Heart right ventricle (tissue), 16 donors: ENCODE measurements around the gene MXRA7. TPM values are rescaled to one million over a fixed set of nuclear protein-coding genes. Genes with fewer than 3 reads are reported as not detected.
A peak's percentile ranks its signal among the peaks of the same experiment; 100 is the strongest.
"Not testable (repeated sequence)": the region's sequence is repeated elsewhere in the genome, so short reads cannot be mapped to it uniquely, and the experiment has no call there.

Source experiments
- ATAC-seq, 8 donors: fragments of 200-7000 bp; cut with Tn5 transposase; one replicate each; pipeline ENCODE4 v1.9.1; 2020; ENCODE audit warnings: mild to moderate bottlenecking in 8 of 8, moderate library complexity in 8 of 8, moderate number of reproducible peaks in 1 of 8
- DNase-seq, 2 donors: peaks; one replicate each; pipeline ENCODE4 v3.0.0-alpha.2; 2020
- H3K27ac ChIP-seq, 10 donors: fragments of 200-600 bp; sonication (generic) in 2 of 10; one replicate each; pipeline versions ENCODE4 v1.5.0 to v1.8.0; 2020 to 2022; ENCODE audit warnings: mild to moderate bottlenecking in 3 of 10
- H3K27me3 ChIP-seq, 7 donors: fragments of 200-600 bp; one replicate each; pipeline ENCODE4 v1.8.0; 2021 to 2022; ENCODE audit warnings: mild to moderate bottlenecking in 2 of 7
- H3K36me3 ChIP-seq, 9 donors: fragments of 200-600 bp; sonication (generic) in 1 of 9; one replicate each; pipeline versions ENCODE4 v1.5.0 to v1.8.0; 2020 to 2022; ENCODE audit warnings: mild to moderate bottlenecking in 2 of 9
- H3K4me1 ChIP-seq, 9 donors: fragments of 200-600 bp; sonication (generic) in 1 of 9; one replicate each; pipeline versions ENCODE4 v1.5.0 to v1.8.0; 2020 to 2022; ENCODE audit warnings: mild to moderate bottlenecking in 4 of 9
- H3K4me3 ChIP-seq, 10 donors: fragments of 200-600 bp; sonication (generic) in 2 of 10; one replicate each; pipeline versions ENCODE4 v1.5.0 to v1.8.0; 2020 to 2022; ENCODE audit warnings: mild to moderate bottlenecking in 7 of 10, moderate library complexity in 2 of 10
- H3K9me3 ChIP-seq, 11 donors: fragments of 200-600 bp in 10 of 11; sonication (generic) in 2 of 11; one replicate each; pipeline versions ENCODE4 v1.5.0 to v1.8.0; 2013 to 2022; ENCODE audit warnings: mild to moderate bottlenecking in 2 of 11, control low read depth in 1 of 11, moderate library complexity in 1 of 11
- WGBS, 2 donors: extraction: QIAGEN DNeasy Blood & Tissue Kit; methylation state at CpG; one replicate each; pipeline ENCODE4 v1.1.7; 2013; ENCODE audit warnings: inconsistent platforms in 1 of 2; 5-methylcytosine and 5-hydroxymethylcytosine counted together
- intact Hi-C, 10 donors: fragments of 100-400 bp; cut with DNase I; formaldehyde crosslinking; loops; one replicate each; pipeline versions ENCODE4 v1.11.1 to v1.14.2; 2022
- polyA plus RNA-seq, 2 donors: library from polyadenylated mRNA; stranded (reverse); fragments of 200-250 nt; gene quantifications; one replicate each; pipeline ENCODE4 v1.2.3, GENCODE V29; 2013
- total RNA-seq, 10 donors: library from RNA; stranded (reverse); fragmentation: NEBNext Ultra II Directional in 3 of 10; extraction: Animal tissue kit (Norgen Biotek cat#: 25700) in 3 of 10; gene quantifications; one replicate each; pipeline versions ENCODE4 v1.2.1 to v1.2.4, GENCODE V29; 2021 to 2023
- TF ChIP-seq, protein P1 (sequence below), 9 donors: fragments of 200-600 bp; sonication (generic) in 2 of 9; IDR thresholded peaks; one replicate each; pipeline versions ENCODE4 v1.5.0 to v1.8.0; 2021 to 2022; ENCODE audit warnings: antibody characterized with exemption in 9 of 9, mild to moderate bottlenecking in 5 of 9, moderate library complexity in 1 of 9
- donor health status: Arrhythmogenic right ventricular cardiomyopathy.
- donor health status: ischemic (EF 13 %, LVEDD 7.1; RV severe dilation, severe dysfunction).
- donor health status: healthy with polysubstance abuse.
- donor health status: DM: no; HTN: yes; CAD: no.
- donor health status: DM: no; HTN: no; CAD: no.
- donor health status: ischemic (EF 25% LVEDD 6.9; RV normal size, moderate dysfunction).
- donor health status: ischemic (EF 25% LVEDD 5.7; RV mildly dilated, moderate dysfunction).
- donor health status: healthy.
- donor health status: DM: yes; HTN: yes; CAD: no.
- donor health status: Ischemic cardiomyopathy.
- donor health status: ischemic (EF 35%, LVEDD 5.7; RV mildly dilated, moderate dysfunction).
- donor health status: nonischemic (EF 11% LVEDD 7.7; RV severe dilation, severe dysfunction).
- donor health status: DM: yes; HTN: yes; CAD: no.
- donor health status: PGD.
- donor health status: ischemic (EF 29% LVEDD 5.4; RV normal size, mild dysfunction).
- donor health status: nonischemic (EF 23%, LVEDD 6.1; RV moderate dilation, normal function).

MXRA7 gene
- total and polyA plus RNA-seq, 12 donors, result 121 to 586 (median 413) TPM

DNA sequence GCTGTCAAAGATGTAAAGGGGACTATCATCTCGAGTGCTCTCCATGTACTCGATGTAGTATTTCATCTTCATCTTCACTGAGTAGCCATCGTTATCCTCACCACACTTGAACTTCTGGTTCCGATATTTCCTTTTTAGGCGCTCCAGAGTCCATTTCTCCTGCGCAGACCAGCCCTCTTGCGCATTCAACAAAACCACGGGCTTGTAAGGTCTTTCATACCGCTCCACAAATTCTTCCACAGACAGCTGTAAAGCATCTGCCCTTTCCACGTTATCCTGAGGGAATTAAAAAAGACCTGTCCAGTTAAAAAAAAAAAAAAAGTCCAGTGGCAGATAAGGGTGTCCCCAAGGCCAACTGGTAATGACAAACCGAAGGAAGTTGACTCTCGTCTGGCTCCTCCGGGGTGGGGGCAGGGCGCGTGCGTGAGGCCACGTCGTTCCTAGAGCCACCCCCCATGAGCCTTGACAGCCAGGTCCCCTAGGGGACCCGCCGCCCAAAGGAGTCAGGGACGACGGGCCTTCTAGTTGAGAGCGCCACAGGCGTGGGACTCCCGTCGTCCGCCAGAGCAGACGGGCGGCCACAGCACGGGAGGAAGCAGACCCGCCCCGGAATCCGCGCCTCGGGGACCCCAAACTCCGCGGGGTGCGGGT is 14.9 kb upstream of the MXRA7 start:
- peak; percentile 42 to 67 (median 58) for ATAC-seq
- 1 to 2% methylated on average over 38 of the region's 38 CpGs for WGBS, 2 donors
- TF ChIP-seq, protein P1, sequence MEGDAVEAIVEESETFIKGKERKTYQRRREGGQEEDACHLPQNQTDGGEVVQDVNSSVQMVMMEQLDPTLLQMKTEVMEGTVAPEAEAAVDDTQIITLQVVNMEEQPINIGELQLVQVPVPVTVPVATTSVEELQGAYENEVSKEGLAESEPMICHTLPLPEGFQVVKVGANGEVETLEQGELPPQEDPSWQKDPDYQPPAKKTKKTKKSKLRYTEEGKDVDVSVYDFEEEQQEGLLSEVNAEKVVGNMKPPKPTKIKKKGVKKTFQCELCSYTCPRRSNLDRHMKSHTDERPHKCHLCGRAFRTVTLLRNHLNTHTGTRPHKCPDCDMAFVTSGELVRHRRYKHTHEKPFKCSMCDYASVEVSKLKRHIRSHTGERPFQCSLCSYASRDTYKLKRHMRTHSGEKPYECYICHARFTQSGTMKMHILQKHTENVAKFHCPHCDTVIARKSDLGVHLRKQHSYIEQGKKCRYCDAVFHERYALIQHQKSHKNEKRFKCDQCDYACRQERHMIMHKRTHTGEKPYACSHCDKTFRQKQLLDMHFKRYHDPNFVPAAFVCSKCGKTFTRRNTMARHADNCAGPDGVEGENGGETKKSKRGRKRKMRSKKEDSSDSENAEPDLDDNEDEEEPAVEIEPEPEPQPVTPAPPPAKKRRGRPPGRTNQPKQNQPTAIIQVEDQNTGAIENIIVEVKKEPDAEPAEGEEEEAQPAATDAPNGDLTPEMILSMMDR (IDR thresholded peaks at IDR 0.05), result no peak
- H3K27me3 ChIP-seq, result no peaks in the 10 kb centered on the region
- H3K4me3 ChIP-seq, result peak overlapping the region; percentile 72 to 100 (median 88)
- peaks cover 0 to 63% (median 42%) of the 10 kb centered on the region in 9 donors for H3K36me3 ChIP-seq
- peak overlapping the region; percentile 96 to 100 (median 99) for H3K27ac ChIP-seq
- peak; percentile 80 to 85 for DNase-seq
- intact Hi-C loops, result loop anchor here in 2 of 10 donors (10.0 kb wide), 2 partner anchors 51 to 181 kb away; partner anchors contain the start of gene PRCD (in 1 of the 2)
- no peaks in the 10 kb centered on the region for H3K9me3 ChIP-seq
- peaks cover 13 to 80% (median 70%) of the 10 kb centered on the region in 9 donors for H3K4me1 ChIP-seq

DNA sequence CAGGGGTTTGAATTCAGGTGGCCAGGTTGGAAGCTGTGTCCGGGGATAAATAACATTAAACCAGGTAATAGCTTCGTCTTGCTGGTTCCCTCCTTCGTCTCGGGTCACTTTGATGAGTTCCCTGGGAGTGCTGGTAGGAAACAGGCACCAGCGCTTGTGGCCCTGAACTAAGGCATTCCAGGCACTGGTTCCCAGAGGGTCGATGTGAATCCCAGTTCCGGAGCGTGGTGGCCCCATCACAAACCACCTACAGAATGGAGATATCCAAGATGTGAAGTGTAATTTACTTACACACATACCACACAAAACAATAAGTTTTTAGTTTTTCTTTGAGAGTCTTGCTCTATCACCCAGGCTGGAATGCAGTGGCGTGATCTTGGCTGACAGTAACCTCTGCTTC is 13.0 kb upstream of the MXRA7 start:
- TF ChIP-seq, protein P1 (IDR thresholded peaks at IDR 0.05), result no peak
- ATAC-seq, result no peak
- 93 to 97% methylated on average over 9 of the region's 9 CpGs for WGBS, 2 donors
- Histone ChIP-seq H3K36me3 (peaks cover 0 to 67% (median 58%) of the 10 kb centered on the region in 9 donors), H3K4me1 (peaks cover 13 to 71% (median 60%) of the 10 kb centered on the region in 9 donors), H3K4me3 (peak overlapping the region in 2 of 10 donors; percentile 87 to 96), H3K9me3 (no peaks in the 10 kb centered on the region), H3K27ac (no peak overlapping the region), H3K27me3 (no peaks in the 10 kb centered on the region)
- intact Hi-C loops, result loop anchor here in 2 of 10 donors (10.0 kb wide), 2 partner anchors 49 to 179 kb away; partner anchors contain the start of gene PRCD (in 1 of the 2)
- no peak for DNase-seq

DNA sequence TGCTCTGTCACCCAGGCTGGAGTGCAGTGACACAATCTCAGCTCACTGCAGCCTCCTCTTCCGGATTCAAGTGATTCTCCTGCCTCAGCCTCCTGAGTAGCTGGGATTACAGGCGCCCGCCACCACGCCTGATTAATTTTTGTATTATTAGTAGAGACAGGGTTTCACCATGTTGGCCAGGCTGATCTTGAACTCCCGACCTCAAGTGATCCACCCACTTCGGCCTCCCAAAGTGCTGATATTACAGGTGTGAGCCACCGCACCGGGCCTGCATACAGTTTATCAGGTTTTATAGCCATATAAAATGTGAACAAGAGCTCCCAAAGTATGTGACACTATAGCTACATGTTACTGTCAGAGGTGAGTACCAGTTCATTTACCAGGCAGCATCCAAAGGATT is 12.2 kb upstream of the MXRA7 start:
- H3K36me3 ChIP-seq, result peaks cover 0 to 75% (median 66%) of the 10 kb centered on the region in 9 donors
- WGBS, 2 donors, result 92 to 97% methylated on average over 8 of the region's 8 CpGs
- not testable (repeated sequence) for H3K9me3 ChIP-seq, H3K27me3 ChIP-seq, H3K27ac ChIP-seq, ATAC-seq, H3K4me3 ChIP-seq, DNase-seq
- H3K4me1 ChIP-seq, result peaks cover 13 to 63% (median 56%) of the 10 kb centered on the region in 9 donors
- intact Hi-C loops, result loop anchor here in 2 of 10 donors (10.0 kb wide), 2 partner anchors 48 to 178 kb away; partner anchors contain the start of gene PRCD (in 1 of the 2)

DNA sequence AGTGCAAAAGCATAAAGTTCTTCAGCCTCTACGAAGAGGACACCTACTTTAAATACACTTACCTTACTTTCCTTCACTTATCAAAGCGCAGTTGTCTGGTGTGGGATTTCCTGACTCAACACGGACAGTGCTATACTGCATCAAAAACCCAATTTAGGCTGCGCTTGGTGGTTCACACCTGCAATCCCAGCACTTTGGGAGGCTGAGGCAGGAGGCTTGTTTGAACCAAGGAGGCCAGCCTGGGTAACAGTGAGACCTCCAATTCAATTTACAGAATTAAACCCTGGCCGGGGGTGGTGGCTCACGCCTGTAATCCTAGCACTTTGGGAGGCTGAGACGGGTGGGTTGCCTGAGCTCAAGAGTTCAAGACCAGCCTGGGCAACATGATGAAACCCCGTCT is 11.5 kb upstream of the MXRA7 start:
- no peak for DNase-seq
- Histone ChIP-seq H3K4me1 (peaks cover 9 to 60% (median 52%) of the 10 kb centered on the region in 9 donors), H3K9me3 (no peaks in the 10 kb centered on the region), H3K27ac (peak overlapping the region in 1 of 10 donors; percentile 15), H3K4me3 (no peak overlapping the region), H3K36me3 (peaks cover 0 to 82% (median 71%) of the 10 kb centered on the region in 9 donors), H3K27me3 (no peaks in the 10 kb centered on the region)
- TF ChIP-seq, protein P1 (IDR thresholded peaks at IDR 0.05), result no peak
- intact Hi-C loops, result loop anchor here in 2 of 10 donors (10.0 kb wide), 2 partner anchors 47 to 177 kb away; partner anchors contain the start of gene PRCD (in 1 of the 2)
- WGBS, 2 donors, result 93 to 94% methylated on average over 8 of the region's 8 CpGs
- ATAC-seq, result no peak
